ENCODE results near the gene SCN1A. TPM values are rescaled to one million over a fixed set of nuclear protein-coding genes. Genes with fewer than 3 reads are reported as not detected.
A peak's percentile ranks its signal among the peaks of the same experiment; 100 is the strongest.

Gene SCN1A
- polyA plus RNA-seq (2011; rRNA removed) (0.28 and 0.88 TPM in 2 replicates), polyA minus RNA-seq (2011; rRNA and poly(A)+ RNA removed) (0.67 and 2.3 TPM in 2 replicates)

DNA sequence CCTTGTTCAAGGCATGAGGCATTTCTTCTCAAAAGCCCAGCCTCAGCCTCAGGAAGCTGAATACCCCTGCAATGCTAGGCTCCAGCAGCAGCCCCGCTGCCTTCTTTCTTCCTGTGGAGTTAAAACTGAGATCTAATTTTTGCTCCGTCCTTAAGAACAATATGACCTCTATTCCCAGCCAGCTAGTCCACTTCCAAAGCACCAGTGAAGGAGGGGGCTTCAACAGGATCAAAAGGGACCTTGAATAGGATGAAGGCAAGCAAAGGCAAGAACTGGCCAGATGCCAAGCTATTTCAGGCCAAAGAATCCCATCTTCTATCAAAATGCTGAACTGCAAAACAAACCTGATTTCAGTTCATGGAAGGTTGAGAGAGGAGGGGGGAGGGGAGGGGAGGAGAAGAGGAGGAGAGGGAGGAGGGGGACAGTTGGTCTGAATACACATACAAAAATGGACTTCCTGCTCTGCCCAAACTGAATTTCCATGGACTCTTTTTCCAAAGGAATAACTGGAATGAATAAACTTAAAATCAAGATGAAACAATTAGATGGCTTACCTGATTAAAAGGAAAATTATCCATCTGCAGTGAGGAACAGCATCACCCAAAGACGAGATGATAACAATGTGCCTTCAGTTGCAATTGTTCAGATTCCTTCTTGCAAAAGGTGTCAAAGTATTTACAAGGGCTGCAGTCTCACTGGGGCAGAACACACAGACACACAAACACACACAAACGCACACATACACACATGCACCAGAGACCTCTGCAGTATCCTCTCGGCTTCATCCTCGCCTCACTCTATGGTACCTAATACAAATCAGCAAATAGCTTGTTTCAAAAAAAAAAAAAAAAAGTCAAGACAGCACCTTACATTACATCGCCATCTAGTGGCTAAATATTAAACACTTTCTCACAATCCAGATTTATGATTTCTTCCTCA is at the start of gene SCN1A:
Gene SCN1A (minus strand): TSS at position 804 of the 939 bp plus-strand sequence. CDS start 54,399 bp downstream, outside the sequence.
- no peak for DNase-seq (ENCODE audit: low read depth)
- Histone ChIP-seq H3K4me3 (ENCODE audit: low read depth, low read length) (peak within 1 kb of the TSS; percentile 4; the same call in 1 of the 2 replicates), H3K36me3 (ENCODE audit: control insufficient read depth, insufficient read depth, low read length) (no peaks in the 10 kb centered on the region), H3K27me3 (ENCODE audit: control insufficient read depth, insufficient read depth, low read length) (peaks cover 4% of the 10 kb centered on the region)
- ChIA-PET POLR2A (interaction anchor here (0.6 kb wide), 3 partner anchors 21 to 507 kb away, joined by 3 to 5 read pairs (median 3); no protein-coding TSS in a partner anchor), CTCF (interaction anchor here (0.7 to 9.4 kb wide), 15 partner anchors 13 to 736 kb away, joined by 3 to 133 read pairs (median 4); partner anchors contain the start of gene TTC21B)
- TF ChIP-seq, protein P1, sequence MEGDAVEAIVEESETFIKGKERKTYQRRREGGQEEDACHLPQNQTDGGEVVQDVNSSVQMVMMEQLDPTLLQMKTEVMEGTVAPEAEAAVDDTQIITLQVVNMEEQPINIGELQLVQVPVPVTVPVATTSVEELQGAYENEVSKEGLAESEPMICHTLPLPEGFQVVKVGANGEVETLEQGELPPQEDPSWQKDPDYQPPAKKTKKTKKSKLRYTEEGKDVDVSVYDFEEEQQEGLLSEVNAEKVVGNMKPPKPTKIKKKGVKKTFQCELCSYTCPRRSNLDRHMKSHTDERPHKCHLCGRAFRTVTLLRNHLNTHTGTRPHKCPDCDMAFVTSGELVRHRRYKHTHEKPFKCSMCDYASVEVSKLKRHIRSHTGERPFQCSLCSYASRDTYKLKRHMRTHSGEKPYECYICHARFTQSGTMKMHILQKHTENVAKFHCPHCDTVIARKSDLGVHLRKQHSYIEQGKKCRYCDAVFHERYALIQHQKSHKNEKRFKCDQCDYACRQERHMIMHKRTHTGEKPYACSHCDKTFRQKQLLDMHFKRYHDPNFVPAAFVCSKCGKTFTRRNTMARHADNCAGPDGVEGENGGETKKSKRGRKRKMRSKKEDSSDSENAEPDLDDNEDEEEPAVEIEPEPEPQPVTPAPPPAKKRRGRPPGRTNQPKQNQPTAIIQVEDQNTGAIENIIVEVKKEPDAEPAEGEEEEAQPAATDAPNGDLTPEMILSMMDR (IDR thresholded peaks at IDR 0.05; ENCODE audit: insufficient read depth, low read depth, low read length) = peak; percentile 57

DNA sequence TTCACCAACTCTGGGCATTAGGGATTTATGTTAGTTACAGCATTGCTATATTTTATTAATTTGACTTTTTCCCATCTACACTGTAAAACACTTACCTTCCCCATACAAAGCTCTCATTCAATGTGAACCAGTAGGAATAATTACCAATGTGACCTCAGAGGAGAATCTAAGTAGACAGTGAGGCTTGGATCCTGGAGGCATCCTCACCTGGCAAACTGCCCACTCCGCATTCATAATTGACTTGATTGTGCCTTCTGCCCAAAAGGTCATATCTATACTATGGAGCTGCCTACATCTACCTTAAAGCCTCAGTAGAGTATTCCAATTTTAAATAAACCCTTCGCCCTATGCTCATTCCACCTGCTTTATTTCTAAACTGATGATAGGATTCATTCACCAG is 45.4 kb upstream of the SCN1A start:
- POLR2A ChIA-PET = no interaction called here
- H3K4me3 ChIP-seq (ENCODE audit: low read depth, low read length) = no peak overlapping the region
- DNase-seq (ENCODE audit: low read depth) = no peak
- no peaks in the 10 kb centered on the region for H3K36me3 ChIP-seq (ENCODE audit: control insufficient read depth, insufficient read depth, low read length)
- no peaks in the 10 kb centered on the region for H3K27me3 ChIP-seq (ENCODE audit: control insufficient read depth, insufficient read depth, low read length)
- TF ChIP-seq, protein P1 (IDR thresholded peaks at IDR 0.05; ENCODE audit: insufficient read depth, low read depth, low read length) = no peak
- CTCF ChIA-PET = interaction anchor here (0.6 to 0.7 kb wide), 2 partner anchors 8 to 211 kb away, joined by 3 read pairs; no protein-coding TSS in a partner anchor

DNA sequence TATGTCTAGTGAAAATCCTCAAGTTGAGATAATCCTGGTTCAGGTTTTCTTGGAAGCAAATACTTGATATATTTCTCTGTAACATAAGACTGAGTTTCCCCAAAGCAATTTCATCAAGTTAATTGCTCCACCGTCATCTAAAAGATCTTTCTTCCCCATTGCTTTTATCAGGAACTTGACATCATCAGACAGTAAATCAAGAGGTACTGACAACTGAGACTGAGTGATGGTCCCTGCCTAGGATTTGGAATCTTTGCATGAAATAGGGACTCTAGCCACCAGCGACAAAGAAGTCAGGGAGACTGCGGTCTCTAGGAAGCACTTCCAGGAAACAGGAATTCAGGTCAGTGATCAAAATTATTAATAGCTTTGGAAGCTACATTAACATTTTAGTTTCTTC is 43.4 kb upstream of the SCN1A start:
- Histone ChIP-seq H3K27me3 (ENCODE audit: control insufficient read depth, insufficient read depth, low read length) (no peaks in the 10 kb centered on the region), H3K36me3 (ENCODE audit: control insufficient read depth, insufficient read depth, low read length) (no peaks in the 10 kb centered on the region), H3K4me3 (ENCODE audit: low read depth, low read length) (no peak overlapping the region)
- TF ChIP-seq, protein P1 (IDR thresholded peaks at IDR 0.05; ENCODE audit: insufficient read depth, low read depth, low read length) = no peak
- no peak for DNase-seq (ENCODE audit: low read depth)
- POLR2A ChIA-PET = no interaction called here
- CTCF ChIA-PET = interaction anchor here (1.0 kb wide), 1 partner anchor 9 kb away, joined by 3 read pairs; no protein-coding TSS in a partner anchor

DNA sequence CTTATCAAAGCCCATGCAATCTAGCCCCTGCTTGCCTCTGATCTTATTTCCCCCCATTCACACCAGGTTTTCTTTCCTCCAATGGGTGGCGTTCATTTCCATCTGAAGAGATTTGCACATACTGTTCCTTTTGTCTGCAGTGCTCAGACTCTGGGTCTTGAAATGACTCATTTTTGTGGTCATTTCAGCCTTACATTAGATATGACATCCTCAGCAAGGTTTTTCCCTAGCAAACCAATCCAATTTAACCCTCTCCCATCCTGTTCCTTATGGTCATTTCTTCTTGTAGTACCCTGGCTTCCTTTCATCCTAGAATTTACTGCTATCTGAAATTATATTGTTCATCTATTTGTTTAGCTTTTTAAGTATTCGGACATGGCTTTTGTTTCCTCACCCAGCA is 42.5 kb upstream of the SCN1A start:
- ChIA-PET POLR2A (no interaction called here), CTCF (interaction anchor here (1.0 kb wide), 1 partner anchor 10 kb away, joined by 3 read pairs; no protein-coding TSS in a partner anchor)
- Histone ChIP-seq H3K36me3 (ENCODE audit: control insufficient read depth, insufficient read depth, low read length) (no peaks in the 10 kb centered on the region), H3K4me3 (ENCODE audit: low read depth, low read length) (no peak overlapping the region), H3K27me3 (ENCODE audit: control insufficient read depth, insufficient read depth, low read length) (no peaks in the 10 kb centered on the region)
- DNase-seq (ENCODE audit: low read depth) = no peak
- TF ChIP-seq, protein P1 (IDR thresholded peaks at IDR 0.05; ENCODE audit: insufficient read depth, low read depth, low read length) = no peak

DNA sequence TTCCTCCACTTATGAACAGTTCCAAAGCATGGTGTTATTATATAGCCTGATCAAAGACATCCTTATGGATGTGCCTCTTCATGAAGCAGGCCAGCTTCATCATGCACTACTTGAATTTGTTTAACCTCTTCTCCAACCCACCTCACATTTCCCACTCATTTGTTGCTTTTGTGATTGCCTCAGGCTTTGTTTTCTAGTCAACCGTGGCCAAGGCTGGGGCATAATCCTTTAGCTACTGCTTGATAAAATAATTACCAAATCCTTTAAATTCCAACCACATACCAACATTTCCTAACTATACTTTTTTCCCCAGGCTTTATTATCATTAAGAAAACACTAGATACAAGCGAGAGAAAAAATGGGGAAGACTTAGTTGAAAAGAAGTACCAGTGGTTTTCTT is 39.6 kb upstream of the SCN1A start:
- TF ChIP-seq, protein P1 (IDR thresholded peaks at IDR 0.05; ENCODE audit: insufficient read depth, low read depth, low read length) = no peak
- no peak for DNase-seq (ENCODE audit: low read depth)
- POLR2A ChIA-PET = no interaction called here
- Histone ChIP-seq H3K27me3 (ENCODE audit: control insufficient read depth, insufficient read depth, low read length) (no peaks in the 10 kb centered on the region; the same call in 1 of the 2 replicates), H3K36me3 (ENCODE audit: control insufficient read depth, insufficient read depth, low read length) (no peaks in the 10 kb centered on the region), H3K4me3 (ENCODE audit: low read depth, low read length) (no peak overlapping the region)
- CTCF ChIA-PET = interaction anchor here (1.0 kb wide), 1 partner anchor 13 kb away, joined by 3 read pairs; no protein-coding TSS in a partner anchor
